H1 (cell line): Measurements from ENCODE around the gene PLEKHA4. TPM values are rescaled to one million over a fixed set of nuclear protein-coding genes. Genes with fewer than 3 reads are reported as not detected.

Experiments used
- CTCF ChIA-PET: fragments of 300-600 bp; sonication (Branson Sonifier 250); formaldehyde crosslinking; loops from one replicate; lab custom pipeline; 2021; ENCODE audit not compliant: partially characterized antibody; lab: Charles Lee
- POLR2A ChIA-PET: fragments of 300-600 bp; sonication (Branson Sonifier 250); formaldehyde crosslinking; loops from one replicate; lab custom pipeline; 2021; ENCODE audit warnings: inconsistent platforms; ENCODE audit not compliant: partially characterized antibody; lab: Charles Lee
- DNase-seq, 2 experiments: peaks; one replicate each; pipeline versions ENCODE4 v3.0.0 to v3.0.0-alpha.2; 2010 to 2022; ENCODE audit warnings: low spot score in 2 of 2, low read depth in 1 of 2, mixed read lengths in 1 of 2
- FAIRE-seq: peaks from 2 replicates; lab custom pipeline; 2011; peaks lifted over from hg19 to GRCh38; lab: Jason Lieb, UNC
- H2AFZ ChIP-seq: 2 replicates; pipeline ENCODE4 v1.8.1; 2012; ENCODE audit warnings: low read length, inconsistent platforms
- H2AK5ac ChIP-seq: 2 replicates; pipeline ENCODE4 v1.6.1; 2013; ENCODE audit warnings: low read depth, low read length
- H2BK120ac ChIP-seq: replicated peaks from 2 replicates; pipeline ENCODE3; 2013; ENCODE audit warnings: low read depth, low read length, inconsistent platforms
- H2BK12ac ChIP-seq: 2 replicates; pipeline ENCODE4 v1.6.1; 2013; ENCODE audit warnings: low read depth, low read length
- H2BK15ac ChIP-seq: 2 replicates; pipeline ENCODE4 v1.6.1; 2013; ENCODE audit warnings: low read length
- H2BK20ac ChIP-seq: 2 replicates; pipeline ENCODE4 v1.6.1; 2013; ENCODE audit warnings: low read length
- H2BK5ac ChIP-seq: 2 replicates; pipeline ENCODE4 v1.6.1; 2013; ENCODE audit warnings: low read depth, low read length
- H3K14ac ChIP-seq: 2 replicates; pipeline ENCODE4 v1.6.1; 2013; ENCODE audit warnings: inconsistent platforms; ENCODE audit not compliant: insufficient read length
- H3K18ac ChIP-seq: 2 replicates; pipeline ENCODE4 v1.6.1; 2013; ENCODE audit warnings: low read length; ENCODE audit errors: extremely low read depth
- H3K23ac ChIP-seq: 2 replicates; pipeline ENCODE4 v1.6.1; 2013; ENCODE audit warnings: inconsistent platforms; ENCODE audit not compliant: insufficient read length
- H3K23me2 ChIP-seq: 2 replicates; pipeline ENCODE4 v1.6.1; 2013; ENCODE audit warnings: low read depth, low read length
- H3K27ac ChIP-seq: 2 replicates; pipeline ENCODE4 v1.6.1; 2011; ENCODE audit warnings: low read depth, low read length, inconsistent platforms
- H3K27me3 ChIP-seq, 4 experiments: replicated peaks in 1 of 4; 1 replicate in 1 of 4; 2 replicates in 3 of 4; pipeline versions ENCODE4 v1.6.1 to v1.8.1; 2011 to 2013; ENCODE audit warnings: low read length in 3 of 4, mild to moderate bottlenecking in 3 of 4, inconsistent platforms in 2 of 4, mixed read lengths in 2 of 4, moderate library complexity in 1 of 4; ENCODE audit not compliant: control insufficient read depth in 3 of 4, insufficient read depth in 3 of 4; ENCODE audit errors: extremely low read depth in 1 of 4
- H3K36me3 ChIP-seq, 4 experiments: 2 replicates each; pipeline versions ENCODE4 v1.6.1 to v1.8.1; 2011 to 2013; ENCODE audit warnings: mild to moderate bottlenecking in 4 of 4, low read length in 3 of 4, moderate library complexity in 2 of 4, control low read depth in 1 of 4, inconsistent platforms in 1 of 4; ENCODE audit not compliant: insufficient read depth in 4 of 4, control insufficient read depth in 2 of 4
- H3K4ac ChIP-seq: replicated peaks from 2 replicates; pipeline ENCODE3; 2013; ENCODE audit warnings: low read length, low read depth, mixed read lengths, inconsistent platforms; ENCODE audit not compliant: insufficient read length
- H3K4me1 ChIP-seq, 4 experiments: replicated peaks in 1 of 4; 1 replicate in 1 of 4; 2 replicates in 3 of 4; pipeline versions ENCODE4 v1.6.1 to v1.8.1; 2011 to 2013; ENCODE audit warnings: low read length in 3 of 4, inconsistent platforms in 2 of 4, mixed read lengths in 1 of 4; ENCODE audit not compliant: insufficient read depth in 4 of 4, control insufficient read depth in 3 of 4
- H3K4me2 ChIP-seq, 2 experiments: 2 replicates each; pipeline versions ENCODE4 v1.6.1 to v1.8.1; 2011 to 2013; ENCODE audit warnings: low read depth in 2 of 2, low read length in 2 of 2, control low read depth in 1 of 2, inconsistent platforms in 1 of 2, mild to moderate bottlenecking in 1 of 2; ENCODE audit not compliant: insufficient read depth in 1 of 2
- H3K4me3 ChIP-seq, 4 experiments: fragments of 200-600, 300-600 bp in 1 of 4; sonication (generic), shearing (Covaris generic), sonication (Bioruptor Twin) in 1 of 4; 2 replicates each; pipeline versions ENCODE4 v1.5.1 to v1.8.1; 2011 to 2016; ENCODE audit warnings: low read length in 4 of 4, low read depth in 3 of 4, control low read depth in 2 of 4, inconsistent platforms in 2 of 4, mild to moderate bottlenecking in 2 of 4, mixed read lengths in 1 of 4, moderate library complexity in 1 of 4; ENCODE audit not compliant: insufficient read depth in 2 of 4; ENCODE audit errors: extremely low read depth in 1 of 4
- H3K56ac ChIP-seq: replicated peaks from 2 replicates; pipeline ENCODE3; 2013; ENCODE audit warnings: low read depth, mild to moderate bottlenecking, mixed read lengths, low read length, inconsistent platforms; ENCODE audit not compliant: insufficient read length
- H3K79me1 ChIP-seq: 2 replicates; pipeline ENCODE4 v1.6.1; 2013; ENCODE audit warnings: low read depth, low read length, control low read depth
- H3K79me2 ChIP-seq, 2 experiments: 2 replicates each; pipeline versions ENCODE4 v1.6.1 to v1.8.1; 2012 to 2013; ENCODE audit warnings: low read length in 2 of 2, mild to moderate bottlenecking in 2 of 2, inconsistent platforms in 1 of 2; ENCODE audit not compliant: insufficient read depth in 2 of 2, control insufficient read depth in 1 of 2
- H3K9ac ChIP-seq, 4 experiments: replicated peaks in 1 of 4; 1 replicate in 1 of 4; 2 replicates in 3 of 4; pipeline versions ENCODE4 v1.6.1 to v1.8.1; 2011 to 2013; ENCODE audit warnings: low read depth in 3 of 4, low read length in 3 of 4, control low read depth in 2 of 4, mild to moderate bottlenecking in 2 of 4, moderate library complexity in 2 of 4, inconsistent platforms in 1 of 4; ENCODE audit errors: extremely low read depth in 1 of 4
- H3K9me3 ChIP-seq, 2 experiments: 2 replicates each; pipeline versions ENCODE4 v1.6.1 to v1.8.1; 2012 to 2013; ENCODE audit warnings: mild to moderate bottlenecking in 2 of 2, moderate library complexity in 2 of 2, control low read depth in 1 of 2, inconsistent platforms in 1 of 2, low read depth in 1 of 2, low read length in 1 of 2, mixed read lengths in 1 of 2; ENCODE audit not compliant: insufficient read depth in 2 of 2
- H4K20me1 ChIP-seq, 2 experiments: replicated peaks in 1 of 2; 2 replicates each; pipeline versions ENCODE3 to v1.8.1; 2011 to 2013; ENCODE audit warnings: inconsistent platforms in 2 of 2, low read length in 2 of 2, mild to moderate bottlenecking in 1 of 2; ENCODE audit not compliant: insufficient read depth in 2 of 2, control insufficient read depth in 1 of 2
- H4K5ac ChIP-seq: 2 replicates; pipeline ENCODE4 v1.6.1; 2013; ENCODE audit warnings: low read length, low read depth, mixed read lengths, inconsistent platforms; ENCODE audit not compliant: insufficient read length
- H4K8ac ChIP-seq: 2 replicates; pipeline ENCODE4 v1.8.0; 2013; ENCODE audit warnings: mild to moderate bottlenecking, moderate library complexity, low read length, inconsistent platforms; ENCODE audit not compliant: insufficient read depth; ENCODE audit errors: extremely low read depth
- H4K91ac ChIP-seq: replicated peaks from 2 replicates; pipeline ENCODE3; 2013; ENCODE audit warnings: low read length, mixed read lengths, inconsistent platforms; ENCODE audit not compliant: insufficient read length
- CEBPB ChIP-seq: IDR thresholded peaks from 2 replicates; pipeline ENCODE4 v1.6.1; 2012; ENCODE audit warnings: low read depth, low read length
- POLR2AphosphoS5 ChIP-seq: IDR thresholded peaks from 2 replicates; pipeline ENCODE4 v1.6.1; 2011; ENCODE audit warnings: low read depth, low read length
- SIN3A ChIP-seq, 2 experiments: IDR thresholded peaks in 1 of 2; conservative IDR thresholded peaks in 1 of 2; 2 replicates each; pipeline ENCODE4 v1.6.1; 2011 to 2012; ENCODE audit warnings: low read length in 2 of 2, improper control_type of control experiment in 1 of 2, low read depth in 1 of 2, mild to moderate bottlenecking in 1 of 2
- WGBS, 2 experiments: shearing (Covaris generic) in 1 of 2; methylation state at CpG; one replicate each; pipeline versions ENCODE4 v1.1.6 to v1.1.7; 2013 to 2015; ENCODE audit warnings: low lambda C conversion rate in 2 of 2, mixed read lengths in 2 of 2, inconsistent platforms in 1 of 2, low coverage in 1 of 2, missing lambda C conversion rate in 1 of 2; ENCODE audit not compliant: insufficient replicate concordance in 2 of 2, insufficient coverage in 1 of 2, insufficient read length in 1 of 2; ENCODE audit errors: extremely low coverage in 1 of 2, missing lambda C conversion rate in 1 of 2; 5-methylcytosine and 5-hydroxymethylcytosine counted together
- polyA plus RNA-seq, 7 experiments: library from polyadenylated mRNA; depleted of rRNA in 3 of 7; stranded (reverse) in 5 of 7; unstranded in 2 of 7; fragments of >200 nt in 5 of 7; fragments of 200-250 nt in 2 of 7; gene quantifications; 1 replicate in 5 of 7; 2 replicates in 1 of 7; 4 replicates in 1 of 7; pipeline versions ENCODE4 v1.2.1 to v1.2.3, GENCODE V29; 2011 to 2013; ENCODE audit warnings: missing spikeins in 2 of 7, mixed read lengths in 2 of 7
- total RNA-seq: library from RNA; stranded (reverse); fragmentation: NEBNext Ultra II Directional; extraction: Animal tissue kit (Norgen Biotek cat#: 25700); gene quantifications from 2 replicates; pipeline ENCODE4 v1.2.1, GENCODE V29; 2021

The PLEKHA4 gene
- total and polyA plus RNA-seq, 2 of the 8 experiments (the other 6 are each of a cell fraction or from before 2014, with no cell fraction given), result 8.2 to 18.0 TPM

GRCh38 chr19:48826606-48827020, 41.8 kb downstream of the PLEKHA4 start:
- CTCF ChIA-PET, result interaction anchor here (0.6 to 8.8 kb wide), 24 partner anchors 10 to 354 kb away, joined by 3 to 111 read pairs (median 4); partner anchors contain the start of genes GYS1, HSD17B14 and RUVBL2
- POLR2A ChIA-PET, result interaction anchor here (0.8 to 1.7 kb wide), 8 partner anchors 8 to 181 kb away, joined by 3 to 5 read pairs (median 4); partner anchors contain the start of genes BCAT2, CA11, HSD17B14 and PPP1R15A
- Histone ChIP-seq H3K18ac (no peak overlapping the region), H4K20me1 (peaks cover 0 to 12% of the 10 kb centered on the region in 2 experiments), H2AK5ac (no peak overlapping the region), H4K91ac (no peak overlapping the region), H3K23me2 (peaks cover 13% of the 10 kb centered on the region; the same call in 1 of the 2 replicates), H2BK15ac (no peak overlapping the region), H4K8ac (no peak overlapping the region), H2BK12ac (no peak overlapping the region), H3K14ac (no peak overlapping the region), H3K4ac (no peak overlapping the region), H2BK20ac (no peak overlapping the region), H3K4me2 (no peak overlapping the region), H3K9me3 (no peaks in the 10 kb centered on the region), H3K23ac (no peak overlapping the region), H3K36me3 (peaks cover 0 to 18% (median 2%) of the 10 kb centered on the region in 4 experiments; a peak in 4 of 8 replicates), H3K9ac (no peak overlapping the region), H3K4me3 (no peak overlapping the region), H2AFZ (no peak overlapping the region), H4K5ac (no peak overlapping the region), H3K79me2 (no peaks in the 10 kb centered on the region; a peak in 1 of 4 replicates), H3K27me3 (no peaks in the 10 kb centered on the region), H3K4me1 (no peaks in the 10 kb centered on the region), H3K56ac (no peak overlapping the region), H2BK120ac (no peak overlapping the region), H3K27ac (no peak overlapping the region), H3K79me1 (no peaks in the 10 kb centered on the region), H2BK5ac (no peak overlapping the region)
- no peak for FAIRE-seq
- peak in 1 of 2 experiments; percentile 85 for DNase-seq
- 69% methylated on average over 8 of the region's 8 CpGs; no CpG with 5 or more reads in 1 of the 2 experiments for WGBS, 2 experiments
- TF ChIP-seq SIN3A (conservative IDR thresholded peaks at IDR 0.05 in 1 of 2, IDR thresholded peaks at IDR 0.05 in 1 of 2; ENCODE audit: low read depth in 1 of 2, low read length in 2 of 2) (no peak), POLR2AphosphoS5 (no peak), CEBPB (peak; percentile 64; the same call in 1 of the 2 replicates)
